BJ (cell line): ENCODE measurements around the gene PAXX. TPM values are rescaled to one million over a fixed set of nuclear protein-coding genes. Genes with fewer than 3 reads are reported as not detected.
A peak's percentile ranks its signal among the peaks of the same experiment; 100 is the strongest.

Source experiments
- CTCF ChIA-PET: fragments of 350-600 bp; formaldehyde crosslinking; extraction: SDS; loops from one replicate; lab custom pipeline; 2021; ENCODE audit warnings: antibody characterized with exemption, inconsistent platforms; lab: Yijun Ruan, JAX
- POLR2A ChIA-PET: fragments of 300-600 bp; sonication (Branson Sonifier 250); formaldehyde crosslinking; extraction: SDS; loops from one replicate; lab custom pipeline; 2021; ENCODE audit warnings: antibody characterized with exemption; lab: Charles Lee
- DNase-seq: peaks from one replicate; pipeline ENCODE4 v3.0.0-alpha.2; 2011; ENCODE audit warnings: low read depth
- H3K27me3 ChIP-seq: 2 replicates; pipeline ENCODE4 v1.6.0; 2011; ENCODE audit warnings: low read length; ENCODE audit not compliant: control insufficient read depth, insufficient read depth
- H3K36me3 ChIP-seq: 2 replicates; pipeline ENCODE4 v1.5.1; 2011; ENCODE audit warnings: low read length; ENCODE audit not compliant: control insufficient read depth, insufficient read depth
- H3K4me3 ChIP-seq: 2 replicates; pipeline ENCODE4 v1.5.1; 2011; ENCODE audit warnings: low read depth, mild to moderate bottlenecking, control low read depth, low read length
- CTCF ChIP-seq: IDR thresholded peaks from 2 replicates; pipeline ENCODE4 v1.5.1; 2011; ENCODE audit warnings: low read depth, mild to moderate bottlenecking, control low read depth, inconsistent platforms, low read length, moderate library complexity; ENCODE audit not compliant: insufficient read depth
- polyA plus RNA-seq: library from polyadenylated mRNA; depleted of rRNA; stranded (reverse); fragments of >200 nt; gene quantifications from 2 replicates; pipeline ENCODE4 v1.2.3, GENCODE V29; 2011

PAXX gene
- polyA plus RNA-seq, 1 experiment, result 11.8 TPM

DNA sequence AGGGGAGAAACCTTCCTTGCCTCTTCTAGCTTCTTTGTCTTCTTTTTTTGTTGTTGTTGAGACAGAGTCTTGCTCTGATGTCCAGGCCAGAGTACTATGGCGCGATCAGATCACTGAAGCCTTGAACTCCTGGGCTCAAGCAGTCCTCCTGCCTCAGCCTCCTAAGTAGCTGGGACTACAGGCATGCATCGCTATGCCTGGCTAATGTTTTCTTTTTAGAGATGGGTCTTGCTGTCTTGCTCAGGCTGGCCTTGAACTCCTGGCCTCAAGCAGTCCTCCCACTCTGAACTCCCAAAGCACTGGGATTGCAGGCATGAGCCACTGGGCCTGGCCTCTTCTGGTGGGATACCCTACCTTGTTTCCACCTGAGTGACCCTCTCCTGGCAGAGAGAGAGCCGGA lies 3.4 kb upstream of the PAXX start:
- DNase-seq, result no peak
- Histone ChIP-seq H3K36me3 (no peaks in the 10 kb centered on the region), H3K27me3 (no peaks in the 10 kb centered on the region; the same call in 1 of the 2 replicates), H3K4me3 (no peak overlapping the region)
- no peak for TF ChIP-seq CTCF
- ChIA-PET POLR2A (no interaction called here), CTCF (interaction anchor here (1.1 to 1.4 kb wide), 3 partner anchors 40 to 58 kb away, joined by 4 to 5 read pairs (median 4); partner anchors contain the start of gene NPDC1)

DNA sequence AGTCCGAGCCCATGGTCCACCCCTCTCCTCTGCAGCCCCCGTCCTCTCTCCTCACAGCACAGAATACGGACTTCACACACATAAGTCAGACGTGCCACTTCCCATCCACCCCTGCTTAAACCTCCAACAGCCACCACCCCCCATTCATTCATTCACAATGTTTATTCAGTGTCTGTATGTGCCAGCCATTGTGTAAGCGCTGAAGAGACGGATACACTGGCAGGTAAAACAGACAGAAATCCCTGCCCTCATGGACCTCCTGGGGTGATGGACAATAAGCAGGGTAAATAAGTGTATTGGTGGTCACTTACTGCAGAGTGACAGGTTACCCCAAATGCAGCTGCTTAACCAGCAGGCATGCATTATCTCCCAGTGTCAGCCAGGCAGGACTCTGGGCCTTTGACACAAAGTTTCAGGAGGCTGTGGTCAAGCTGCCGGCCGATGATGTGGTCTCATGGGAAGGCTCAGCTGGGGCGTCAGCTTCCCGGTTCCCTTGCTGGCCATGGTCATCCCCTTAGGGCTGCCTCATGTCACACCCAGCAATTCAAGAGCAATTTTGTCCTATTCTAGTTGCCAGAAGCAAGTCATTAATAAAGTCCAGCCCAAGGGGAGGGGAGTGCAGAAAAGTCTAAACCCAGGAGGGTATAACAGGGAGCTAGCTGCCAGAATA lies 1.8 kb upstream of the PAXX start:
- POLR2A ChIA-PET, result no interaction called here
- TF ChIP-seq CTCF, result no peak
- Histone ChIP-seq H3K27me3 (no peaks in the 10 kb centered on the region; the same call in 1 of the 2 replicates), H3K36me3 (no peaks in the 10 kb centered on the region), H3K4me3 (no peak overlapping the region)
- DNase-seq, result no peak
- CTCF ChIA-PET, result interaction anchor here (1.1 kb wide), 1 partner anchor 39 kb away, joined by 4 read pairs; no protein-coding TSS in a partner anchor

DNA sequence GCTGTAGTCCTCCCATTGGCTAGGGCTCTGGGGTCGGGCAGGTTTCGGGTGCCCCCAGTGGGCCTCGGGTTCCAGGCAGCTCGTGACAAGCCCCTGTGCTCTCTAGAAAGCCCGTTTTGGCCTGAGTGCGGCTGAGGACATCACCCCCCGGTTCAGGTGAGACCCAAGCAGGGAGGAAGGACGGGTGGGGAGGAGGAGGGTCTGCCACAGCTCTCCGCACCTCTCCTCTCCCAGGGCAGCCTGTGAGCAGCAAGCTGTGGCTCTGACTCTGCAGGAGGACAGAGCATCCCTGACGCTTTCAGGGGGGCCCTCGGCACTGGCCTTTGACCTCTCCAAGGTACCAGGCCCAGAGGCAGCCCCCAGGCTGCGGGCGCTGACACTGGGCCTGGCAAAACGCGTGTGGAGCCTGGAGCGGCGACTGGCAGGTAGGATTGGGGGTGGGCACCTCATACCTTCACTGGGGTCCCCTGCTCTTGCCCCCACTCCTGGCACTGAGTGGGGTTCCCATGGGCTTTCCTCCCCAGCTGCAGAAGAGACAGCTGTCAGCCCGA lies 672 bp downstream of the PAXX start:
- H3K27me3 ChIP-seq, result no peaks in the 10 kb centered on the region
- no peak for DNase-seq
- peak overlapping the region; percentile 63 for H3K4me3 ChIP-seq
- TF ChIP-seq CTCF, result no peak
- no peaks in the 10 kb centered on the region for H3K36me3 ChIP-seq
- ChIA-PET CTCF (interaction anchor here (1.0 to 5.7 kb wide), 4 partner anchors 9 to 42 kb away, joined by 3 to 30 read pairs (median 5); no protein-coding TSS in a partner anchor), POLR2A (no interaction called here)

- CTCF ChIA-PET, result interaction anchor here (5.7 kb wide), 1 partner anchor 36 kb away, joined by 30 read pairs; no protein-coding TSS in a partner anchor
- no peak for DNase-seq
These were observed 2.1 kb downstream of the PAXX start for GRCh38 chr9:136994180-136994887.

More at GRCh38 chr9:136994180-136994887, 2.1 kb downstream of the PAXX start:
- Histone ChIP-seq H3K27me3 (no peaks in the 10 kb centered on the region), H3K4me3 (no peak overlapping the region), H3K36me3 (no peaks in the 10 kb centered on the region)
- TF ChIP-seq CTCF, result no peak
- POLR2A ChIA-PET, result interaction anchor here (0.6 kb wide), 1 partner anchor 108 kb away, joined by 3 read pairs; the partner anchor contains the start of gene TRAF2
